SH-SY5Y (cell line): Measurements from ENCODE around the gene LRRC23.

ENCODE experiments used
- GATA2 ChIP-seq: IDR thresholded peaks from 2 replicates; pipeline ENCODE4 v1.6.1; 2011; ENCODE audit warnings: mild to moderate bottlenecking, low read depth, low read length
- GATA3 ChIP-seq: IDR thresholded peaks from 2 replicates; pipeline ENCODE4 v1.6.1; 2011; ENCODE audit warnings: low read depth, mild to moderate bottlenecking, low read length, moderate library complexity

LRRC23 gene

DNA sequence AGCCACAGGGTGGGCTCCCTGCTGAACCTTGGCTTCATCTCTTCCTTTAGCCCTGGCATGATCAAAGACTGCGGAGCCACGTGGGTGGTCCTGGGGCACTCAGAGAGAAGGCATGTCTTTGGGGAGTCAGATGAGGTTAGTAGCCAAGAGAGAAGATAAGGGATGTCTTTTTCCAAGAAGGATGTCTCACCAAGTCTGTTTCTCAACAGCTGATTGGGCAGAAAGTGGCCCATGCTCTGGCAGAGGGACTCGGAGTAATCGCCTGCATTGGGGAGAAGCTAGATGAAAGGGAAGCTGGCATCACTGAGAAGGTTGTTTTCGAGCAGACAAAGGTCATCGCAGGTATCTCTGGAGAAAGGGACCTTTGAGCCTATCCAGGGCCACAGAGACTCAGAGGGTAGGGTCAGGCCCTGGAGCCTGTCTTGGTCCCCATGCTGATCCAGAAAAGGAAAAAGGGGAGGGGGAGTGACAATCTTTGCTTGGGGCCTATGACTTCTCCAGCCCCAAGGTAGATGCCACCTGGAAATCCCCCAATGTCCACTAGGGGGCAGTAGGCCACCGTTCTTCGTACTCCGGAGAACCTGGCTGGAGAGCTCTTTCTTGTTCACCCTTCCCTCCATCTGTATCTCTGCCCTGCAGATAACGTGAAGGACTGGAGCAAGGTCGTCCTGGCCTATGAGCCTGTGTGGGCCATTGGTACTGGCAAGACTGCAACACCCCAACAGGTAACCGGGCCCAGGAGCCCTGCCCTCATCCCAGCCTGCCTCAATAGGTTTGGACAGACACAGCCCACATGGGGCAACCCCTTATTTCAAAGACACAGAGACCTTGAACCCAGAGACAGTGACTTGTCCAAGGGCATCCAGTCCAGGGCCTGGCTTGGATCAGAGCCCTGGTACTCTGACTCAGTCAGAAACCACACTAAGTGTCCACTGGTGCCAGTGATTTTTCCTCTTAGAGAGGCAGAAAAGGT, 35.3 kb upstream of the LRRC23 start:
- no peak for TF ChIP-seq GATA3

DNA sequence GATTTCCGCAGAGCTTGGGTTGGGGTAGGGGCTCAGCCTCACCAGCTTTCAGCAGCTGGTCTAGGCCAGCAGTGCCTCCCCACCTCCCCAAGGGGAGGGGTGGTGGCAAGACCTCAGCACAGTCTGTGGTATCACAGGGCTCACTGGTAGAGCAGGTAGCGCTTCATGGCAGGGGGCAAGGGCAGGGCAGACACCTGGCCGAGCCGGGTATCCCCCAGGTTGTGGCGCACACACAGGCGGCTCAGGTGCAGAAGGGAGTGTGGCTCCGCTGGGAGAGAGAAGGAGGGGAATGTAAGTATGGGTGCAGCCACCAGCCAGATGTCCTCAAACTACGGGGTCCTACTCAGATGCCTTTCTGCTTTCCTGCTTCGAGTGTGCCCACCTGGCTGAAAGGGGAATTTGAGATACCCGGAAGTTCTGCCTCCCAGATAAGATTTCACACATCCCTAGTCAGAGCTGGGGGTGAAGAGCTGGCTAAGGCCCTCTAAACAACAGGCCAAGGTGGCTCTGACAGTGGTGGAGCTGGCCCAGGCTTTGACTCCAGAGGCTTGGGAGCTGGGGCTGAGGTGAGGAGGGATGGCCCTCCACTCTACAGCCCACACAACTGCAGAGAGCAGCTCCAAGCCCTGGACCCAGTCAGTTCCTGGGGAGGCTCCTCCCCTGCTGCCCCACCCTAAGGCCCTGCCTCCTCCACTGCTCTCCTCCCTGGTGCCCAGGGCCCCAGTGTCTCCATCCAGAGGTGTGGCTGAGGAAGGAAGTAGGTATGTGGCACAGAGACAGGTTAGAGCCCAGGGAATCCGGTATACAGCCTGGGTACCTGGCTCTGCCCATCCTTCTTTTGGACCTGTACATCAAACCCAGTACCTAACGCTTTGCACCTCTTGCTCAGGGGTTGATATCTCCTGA, 33.3 kb upstream of the LRRC23 start:
- no peak for TF ChIP-seq GATA2
- no peak for TF ChIP-seq GATA3

DNA sequence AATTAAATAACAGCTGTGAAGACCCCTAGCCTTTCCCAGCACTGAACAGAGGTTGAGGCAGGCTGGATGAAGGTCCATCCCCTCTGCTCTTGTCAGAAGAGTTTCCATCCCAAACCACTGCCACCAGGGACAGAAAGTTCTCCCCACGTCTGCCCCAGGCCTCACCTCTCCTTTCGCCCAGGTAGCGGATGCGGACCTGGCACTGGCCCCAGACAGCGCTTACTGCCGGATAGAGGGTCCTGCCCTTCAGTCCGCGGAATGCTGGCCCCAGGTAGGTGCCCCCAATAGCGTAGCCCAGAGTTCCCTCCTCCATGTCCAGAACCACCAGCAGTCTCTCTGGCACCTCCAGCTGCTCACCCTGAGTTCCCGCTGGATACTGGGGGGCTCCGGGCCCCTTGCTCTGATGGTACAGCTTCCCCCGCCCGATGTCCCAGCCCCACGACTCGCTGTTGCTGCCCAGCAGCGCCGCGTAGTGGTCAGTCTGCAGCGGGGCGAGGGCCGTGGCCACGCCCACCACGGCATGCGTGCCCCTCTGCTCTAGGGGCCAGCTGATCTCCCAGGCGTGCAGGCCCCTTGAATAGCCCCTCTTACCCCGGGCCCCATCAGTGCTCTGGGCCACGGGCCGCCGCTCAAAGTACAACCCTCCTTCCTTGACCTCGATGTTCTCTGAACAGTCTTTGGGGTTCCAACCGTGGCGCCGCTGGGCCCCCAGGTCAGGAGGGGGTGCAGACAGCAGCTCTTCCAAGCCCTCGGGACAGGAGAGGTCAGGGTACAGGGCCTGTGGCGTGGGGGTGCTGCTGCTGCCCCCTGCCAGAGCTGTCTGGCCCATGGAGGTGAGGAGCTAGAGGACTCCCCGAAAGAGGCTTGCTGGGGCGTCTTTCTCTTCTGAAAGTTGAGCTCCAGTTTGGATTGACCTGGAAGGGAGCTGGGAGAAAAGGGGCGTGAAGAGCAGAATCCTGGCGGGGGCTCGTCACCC, 32.3 kb upstream of the LRRC23 start:
- TF ChIP-seq GATA3 (no peak), GATA2 (no peak)

DNA sequence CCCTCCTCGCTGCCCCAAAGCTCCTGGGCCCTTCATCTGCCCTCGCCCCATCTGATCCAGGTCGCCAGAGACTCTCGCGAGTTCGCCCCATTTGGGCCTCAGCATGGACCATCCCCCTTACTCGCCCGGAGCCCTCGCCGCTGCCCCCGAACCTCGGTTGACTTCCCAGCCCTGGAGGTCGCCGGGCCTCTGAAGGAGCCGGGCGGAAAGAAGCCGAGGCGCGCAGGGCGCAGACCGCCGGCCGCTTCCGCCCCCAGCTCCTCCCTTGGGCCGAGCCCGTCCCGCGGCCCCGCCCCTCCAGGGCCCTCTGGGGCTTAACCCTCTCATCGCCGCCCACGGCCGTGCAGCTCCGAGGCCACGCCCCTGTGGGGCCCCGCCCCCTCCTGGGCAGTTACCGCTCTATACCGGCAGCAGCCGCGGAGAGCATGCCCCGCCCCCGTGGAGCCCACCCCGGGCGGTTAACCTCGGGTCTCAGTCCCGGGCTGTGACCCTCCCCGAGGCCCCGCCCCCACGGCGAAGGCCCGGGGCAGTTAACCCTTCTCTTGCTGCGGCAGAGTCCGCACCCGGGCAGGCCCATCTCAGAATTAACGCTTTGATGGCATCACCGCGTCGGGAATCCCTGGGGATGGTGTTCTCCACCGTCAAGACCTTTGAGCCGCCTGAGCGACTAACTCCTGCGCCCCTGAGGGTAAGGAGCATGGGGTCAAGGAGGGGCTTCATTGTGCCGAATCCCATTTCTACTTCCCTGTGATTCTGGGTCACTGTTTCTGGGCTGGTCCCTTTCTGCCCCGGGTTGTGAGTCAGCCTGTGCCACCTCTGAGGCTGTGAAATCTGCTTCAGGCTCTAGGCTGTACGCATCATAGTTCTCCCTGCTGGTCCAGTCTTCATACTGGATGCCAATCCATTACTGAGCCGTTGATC, 31.3 kb upstream of the LRRC23 start, which contains the start of gene SPSB2:
SPSB2 (minus strand) TSS at position 210 of the 921 bp plus-strand sequence. CDS start 402 bp downstream, outside the sequence.
- no peak for TF ChIP-seq GATA3
- no peak for TF ChIP-seq GATA2

- TF ChIP-seq GATA2, result no peak
- no peak for TF ChIP-seq GATA3
Observed at GRCh38 chr12:6883252-6883651, 21.4 kb upstream of the LRRC23 start.

DNA sequence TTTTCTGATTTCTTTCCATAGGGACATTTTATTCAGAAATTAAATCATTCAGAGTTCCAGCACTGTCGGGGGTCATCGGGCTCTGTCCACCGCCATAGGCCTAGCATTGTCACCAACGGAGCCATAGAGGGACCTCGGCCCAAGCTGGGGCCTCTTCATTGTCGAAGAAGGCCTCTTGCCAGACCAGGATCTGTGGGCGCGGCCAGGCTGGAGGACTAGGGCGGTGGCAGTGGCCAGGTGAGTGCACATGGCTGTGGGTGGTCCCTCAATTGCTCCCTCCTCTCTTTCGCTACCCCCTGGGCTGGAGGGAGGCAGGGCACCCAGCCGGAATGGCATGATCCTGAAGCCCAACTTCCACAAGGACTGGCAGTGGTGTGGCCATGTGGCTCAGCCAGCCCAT, 20.9 kb upstream of the LRRC23 start:
- TF ChIP-seq GATA2 (no peak), GATA3 (no peak)

- TF ChIP-seq GATA2 (peak; percentile 39; the same call in 1 of the 2 replicates), GATA3 (no peak)
Observed at GRCh38 chr12:6884539-6884938, 20.1 kb upstream of the LRRC23 start.

DNA sequence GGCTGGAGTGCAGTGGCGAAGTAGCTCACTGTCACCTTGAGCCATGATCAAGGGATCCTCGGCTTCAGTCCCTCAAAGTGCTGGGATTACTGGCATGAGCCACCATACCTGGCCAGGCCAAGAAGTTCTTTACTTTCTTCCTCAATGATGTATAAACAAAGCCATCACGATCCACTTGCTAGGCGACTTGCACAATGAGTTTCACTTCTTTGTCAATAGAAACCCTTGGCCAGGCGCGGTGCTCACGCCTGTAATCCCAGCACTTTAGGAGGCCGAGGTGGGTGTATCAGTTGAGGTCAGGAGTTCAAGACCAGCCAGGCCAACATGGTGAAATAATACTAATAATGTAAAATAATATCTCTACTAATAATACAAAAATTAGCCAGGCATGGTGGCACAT, 17.2 kb upstream of the LRRC23 start:
- TF ChIP-seq GATA3, result no peak
- no peak for TF ChIP-seq GATA2

DNA sequence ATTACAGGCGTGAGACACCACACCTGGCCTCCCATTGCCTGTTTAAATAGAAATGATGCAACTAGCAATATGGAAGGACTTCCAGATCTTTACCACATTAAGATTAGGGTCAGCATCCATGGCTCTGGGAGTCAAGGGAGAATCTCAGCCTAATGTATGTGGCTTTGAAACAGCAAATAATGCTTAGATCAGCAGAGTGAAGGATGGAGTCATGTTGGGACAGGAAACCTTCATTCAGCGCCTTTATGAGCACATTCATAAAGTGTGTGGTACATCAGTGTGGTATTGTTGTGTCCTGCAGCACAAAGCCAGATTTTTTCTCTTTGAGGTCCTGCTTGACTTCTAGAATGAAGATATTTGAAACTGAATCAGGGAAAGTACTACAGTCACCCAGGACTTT, 16.3 kb upstream of the LRRC23 start:
- no peak for TF ChIP-seq GATA2
- TF ChIP-seq GATA3, result no peak

GRCh38 chr12:6890789-6891645, 13.6 kb upstream of the LRRC23 start:
- TF ChIP-seq GATA2 (no peak), GATA3 (no peak)

- no peak for TF ChIP-seq GATA2
- no peak for TF ChIP-seq GATA3
Observed at GRCh38 chr12:6891646-6892001, 13.0 kb upstream of the LRRC23 start.

DNA sequence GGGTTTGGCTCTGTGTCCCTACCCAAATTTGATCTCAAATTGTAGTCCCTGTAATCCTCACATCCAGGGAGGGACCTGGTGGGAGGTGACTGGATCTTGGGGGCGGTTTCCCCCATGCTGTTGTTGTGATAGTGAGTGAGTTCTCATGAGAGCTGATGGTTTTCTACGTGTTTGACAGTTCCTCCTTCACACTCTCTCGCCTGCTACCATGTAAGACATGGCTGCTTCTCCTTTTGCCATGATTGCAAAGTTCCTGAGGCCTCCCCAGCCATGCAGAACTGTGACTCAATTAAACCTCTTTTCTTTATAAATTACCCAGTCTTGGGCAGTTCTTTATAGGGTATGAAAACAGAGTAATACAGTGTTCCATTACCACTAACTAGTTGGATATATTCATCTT, 10.3 kb upstream of the LRRC23 start:
- no peak for TF ChIP-seq GATA3
- no peak for TF ChIP-seq GATA2
